Uterus (tissue), 4 donors: ENCODE data around the gene PLEKHJ1. TPM values are rescaled to one million over a fixed set of nuclear protein-coding genes. Genes with fewer than 3 reads are reported as not detected.

ENCODE experiments used
- DNase-seq, 2 donors: peaks; one replicate each; pipeline ENCODE4 v3.0.0-alpha.2; 2019 to 2020
- H3K27ac ChIP-seq, 2 donors: fragments of 200-600 bp; sonication (generic); 1 replicate in 1 of 2; 2 replicates in 1 of 2; pipeline ENCODE4 v1.5.1; 2016 to 2018
- H3K27me3 ChIP-seq, 2 donors: fragments of 200-600 bp; sonication (generic); one replicate each; pipeline ENCODE4 v1.5.1; 2018 to 2019; ENCODE audit warnings: control low read depth in 1 of 2
- H3K36me3 ChIP-seq, 2 donors: fragments of 200-600 bp; sonication (generic); one replicate each; pipeline ENCODE4 v1.5.1; 2019; ENCODE audit warnings: control low read depth in 1 of 2
- H3K4me1 ChIP-seq, 2 donors: fragments of 200-600 bp; sonication (generic); one replicate each; pipeline ENCODE4 v1.5.1; 2018 to 2019; ENCODE audit warnings: control low read depth in 1 of 2
- H3K4me3 ChIP-seq, 2 donors: fragments of 200-600 bp; sonication (generic); 1 replicate in 1 of 2; 2 replicates in 1 of 2; pipeline ENCODE4 v1.5.1; 2018 to 2019; ENCODE audit warnings: mild to moderate bottlenecking in 1 of 2
- H3K9me3 ChIP-seq, 2 donors: fragments of 200-600 bp; sonication (generic); one replicate each; pipeline ENCODE4 v1.5.1; 2019; ENCODE audit warnings: control low read depth in 1 of 2
- CTCF ChIP-seq, 4 experiments: fragments of 200-600 bp in 2 of 4; fragments of 450-650 bp in 2 of 4; sonication (generic) in 2 of 4; IDR thresholded peaks; one replicate each; pipeline ENCODE4 v1.5.1; 2016 to 2019; ENCODE audit warnings: antibody characterized with exemption in 4 of 4, mild to moderate bottlenecking in 2 of 4, moderate library complexity in 1 of 4
- POLR2A ChIP-seq, 2 donors: fragments of 450-650 bp; IDR thresholded peaks; one replicate each; pipeline ENCODE4 v1.6.1; 2016; ENCODE audit warnings: antibody characterized with exemption in 2 of 2, mild to moderate bottlenecking in 1 of 2, moderate library complexity in 1 of 2
- intact Hi-C: fragments of 100-400 bp; cut with DNase I; formaldehyde crosslinking; loops from one replicate; pipeline ENCODE4 v1.15.1; 2023; ENCODE audit warnings: low total_unique reads
- total RNA-seq, 4 donors: library from RNA; depleted of rRNA in 3 of 4; stranded (reverse); fragments of >200 nt in 3 of 4; gene quantifications; one replicate each; pipeline versions ENCODE4 v1.1.0 to v1.2.4, GENCODE V29; 2014 to 2023
- donor health status: DM: yes; HTN: yes; CAD: no.

The PLEKHJ1 gene
- total RNA-seq, 4 donors from 2014 or later: 5.9 to 56.7 (median 30.1) TPM

DNA sequence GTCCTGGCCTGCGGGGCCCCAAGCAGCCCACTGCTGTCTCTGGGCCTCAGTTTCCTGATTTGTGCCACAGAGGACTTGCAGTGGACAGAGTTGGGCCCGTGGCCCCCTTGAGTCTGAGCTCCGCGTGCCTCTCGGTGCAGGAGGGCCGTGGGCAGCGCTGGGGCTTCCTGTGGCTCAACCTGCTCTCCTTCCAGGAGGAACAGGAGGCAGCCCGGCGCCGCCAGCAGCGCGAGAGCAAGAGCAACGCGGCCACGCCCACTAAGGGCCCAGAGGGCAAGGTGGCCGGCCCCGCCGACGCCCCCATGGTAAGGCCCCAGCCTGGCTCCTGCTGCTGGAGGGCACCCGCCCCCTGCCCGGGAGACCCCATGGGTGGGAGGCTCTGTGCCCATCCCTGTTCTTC lies 25.9 kb downstream of the PLEKHJ1 start:
- intact Hi-C loops: no loop called here
- Histone ChIP-seq H3K4me3 (no peak overlapping the region), H3K4me1 (no peaks in the 10 kb centered on the region), H3K27ac (no peak overlapping the region), H3K27me3 (no peaks in the 10 kb centered on the region), H3K36me3 (no peaks in the 10 kb centered on the region), H3K9me3 (no peaks in the 10 kb centered on the region)
- TF ChIP-seq CTCF (IDR thresholded peaks at IDR 0.05): no peak
- no peak for TF ChIP-seq POLR2A (IDR thresholded peaks at IDR 0.05)
- DNase-seq: no peak

- Histone ChIP-seq H3K36me3 (no peaks in the 10 kb centered on the region), H3K27me3 (no peaks in the 10 kb centered on the region), H3K4me1 (no peaks in the 10 kb centered on the region), H3K9me3 (no peaks in the 10 kb centered on the region), H3K4me3 (no peak overlapping the region), H3K27ac (no peak overlapping the region)
- intact Hi-C loops: no loop called here
- no peak for TF ChIP-seq CTCF (IDR thresholded peaks at IDR 0.05)
- no peak for TF ChIP-seq POLR2A (IDR thresholded peaks at IDR 0.05)
- no peak for DNase-seq
Measured at GRCh38 chr19:2209408-2209807, 26.7 kb downstream of the PLEKHJ1 start.

GRCh38 chr19:2208975-2209374 lies 27.2 kb downstream of the PLEKHJ1 start:
- intact Hi-C loops: no loop called here
- TF ChIP-seq POLR2A (IDR thresholded peaks at IDR 0.05) (no peak), CTCF (IDR thresholded peaks at IDR 0.05) (peak in 1 of 4 experiments; percentile 1)
- Histone ChIP-seq H3K4me3 (no peak overlapping the region), H3K9me3 (no peaks in the 10 kb centered on the region), H3K27ac (no peak overlapping the region), H3K4me1 (no peaks in the 10 kb centered on the region), H3K36me3 (no peaks in the 10 kb centered on the region), H3K27me3 (no peaks in the 10 kb centered on the region)
- DNase-seq: no peak

DNA sequence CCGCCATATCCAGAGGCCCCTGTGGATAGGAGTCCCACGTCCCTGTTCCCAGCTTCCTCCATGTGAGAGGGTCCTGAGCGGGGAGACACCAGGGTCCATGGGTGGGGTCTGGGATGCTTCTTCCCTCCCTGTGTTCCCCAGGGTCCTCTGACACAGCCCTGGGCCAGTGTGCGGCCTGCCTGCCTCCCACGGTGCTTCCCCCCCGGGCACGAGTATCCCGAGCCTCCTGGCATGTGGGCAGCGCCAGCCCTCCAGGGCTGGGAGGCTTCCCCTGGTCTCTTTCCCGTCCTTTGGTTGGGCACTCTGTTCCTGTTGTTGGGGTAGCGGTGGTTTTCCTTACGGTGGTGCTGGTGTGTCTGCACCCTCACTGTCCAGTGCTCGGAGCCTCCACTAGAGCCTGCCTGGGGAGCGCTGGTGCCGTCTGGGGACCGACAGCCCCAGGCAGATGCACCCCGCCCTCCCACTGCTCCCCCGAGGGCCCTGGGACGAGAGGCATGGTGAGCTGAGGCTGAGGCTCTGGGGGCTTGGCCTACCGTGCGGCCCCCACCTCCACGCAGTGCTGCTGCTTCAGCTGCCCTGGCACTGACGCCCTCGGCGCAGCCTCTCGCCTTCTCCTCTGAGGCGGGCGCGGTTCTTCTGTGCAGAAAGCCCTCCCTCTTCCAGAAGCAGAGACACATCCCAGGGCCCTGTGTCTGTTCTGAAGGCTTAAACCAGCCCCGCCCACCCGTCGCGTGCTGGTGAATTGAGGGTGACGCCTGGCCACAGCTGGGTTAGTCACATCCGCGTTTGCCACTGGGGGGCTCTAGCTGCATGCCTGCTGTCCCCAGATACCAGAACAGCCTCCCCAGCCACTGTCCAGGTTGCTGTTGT lies 27.9 kb downstream of the PLEKHJ1 start:
- no peaks in the 10 kb centered on the region for H3K36me3 ChIP-seq
- no peak overlapping the region for H3K27ac ChIP-seq
- H3K4me3 ChIP-seq: no peak overlapping the region
- no peaks in the 10 kb centered on the region for H3K27me3 ChIP-seq
- no peaks in the 10 kb centered on the region for H3K4me1 ChIP-seq
- peak in 2 of 4 experiments; percentile 5 to 13 for TF ChIP-seq CTCF (IDR thresholded peaks at IDR 0.05)
- TF ChIP-seq POLR2A (IDR thresholded peaks at IDR 0.05): no peak
- intact Hi-C loops: no loop called here
- H3K9me3 ChIP-seq: no peaks in the 10 kb centered on the region
- DNase-seq: peak in 1 of 2 donors; percentile 45

DNA sequence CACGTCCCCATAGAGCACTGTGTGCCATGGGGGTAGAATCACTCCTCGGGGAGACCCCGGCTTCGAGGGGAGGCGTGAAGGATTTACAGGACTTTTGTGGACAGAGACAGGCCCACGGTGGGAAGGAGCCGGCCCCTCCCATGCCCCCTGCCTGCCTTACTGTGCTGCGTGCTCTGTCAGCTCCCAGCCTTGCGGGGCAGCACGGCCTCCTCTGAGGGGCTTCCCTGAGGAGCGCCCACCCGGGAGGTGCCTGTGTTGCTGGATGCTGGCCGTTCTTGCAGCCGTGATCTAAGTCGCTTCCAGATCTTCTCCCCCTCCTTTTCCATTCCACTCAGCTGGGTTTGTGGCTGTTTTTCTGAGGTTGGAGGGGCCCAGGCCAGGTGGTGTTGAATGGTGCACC lies 29.1 kb downstream of the PLEKHJ1 start:
- TF ChIP-seq POLR2A (IDR thresholded peaks at IDR 0.05): no peak
- no peak for TF ChIP-seq CTCF (IDR thresholded peaks at IDR 0.05)
- no peaks in the 10 kb centered on the region for H3K4me1 ChIP-seq
- DNase-seq: no peak
- H3K36me3 ChIP-seq: no peaks in the 10 kb centered on the region
- H3K4me3 ChIP-seq: no peak overlapping the region
- H3K9me3 ChIP-seq: no peaks in the 10 kb centered on the region
- H3K27ac ChIP-seq: no peak overlapping the region
- intact Hi-C loops: no loop called here
- no peaks in the 10 kb centered on the region for H3K27me3 ChIP-seq
